ENCODE measurements around the gene SNAPC4. TPM values are rescaled to one million over a fixed set of nuclear protein-coding genes. Genes with fewer than 3 reads are reported as not detected.

The SNAPC4 gene
- total and polyA plus RNA-seq, 9 donors: 3.7 to 9.6 (median 8.7) TPM

GRCh38 chr9:136403538-136403914 is 3.6 kb upstream of the SNAPC4 start:
- H3K4me1 ChIP-seq (ENCODE audit: insufficient read depth): peaks cover 13% of the 10 kb centered on the region
- H3K27me3 ChIP-seq: no peaks in the 10 kb centered on the region
- H3K4me3 ChIP-seq: no peak overlapping the region
- no peak for DNase-seq
- intact Hi-C loops (cut with DNase I): loop anchor here in 1 of 4 donors (5.0 kb wide), 1 partner anchor 91 kb away; no protein-coding TSS in a partner anchor
- no peaks in the 10 kb centered on the region for H3K9me3 ChIP-seq
- TF ChIP-seq EP300 (IDR thresholded peaks at IDR 0.05): no peak
- no peak for TF ChIP-seq POLR2A (IDR thresholded peaks at IDR 0.05)
- no peak for TF ChIP-seq CTCF (IDR thresholded peaks at IDR 0.05)
- no peaks in the 10 kb centered on the region for H3K36me3 ChIP-seq
- 85 to 89% (median 87%) methylated on average over 5 of the region's 5 CpGs for WGBS, 3 donors
- no peak overlapping the region for H3K27ac ChIP-seq

- intact Hi-C loops (cut with DNase I): loop anchor here in 1 of 4 donors (5.0 kb wide), 1 partner anchor 90 kb away; no protein-coding TSS in a partner anchor
- WGBS, 3 donors: 48 to 52% (median 51%) methylated on average over 13 of the region's 13 CpGs
- H3K36me3 ChIP-seq: no peaks in the 10 kb centered on the region
Measured at GRCh38 chr9:136402067-136402466, 2.1 kb upstream of the SNAPC4 start.

GRCh38 chr9:136401173-136401922 is 1.4 kb upstream of the SNAPC4 start:
- TF ChIP-seq CTCF (IDR thresholded peaks at IDR 0.05) (no peak), EP300 (IDR thresholded peaks at IDR 0.05) (no peak), POLR2A (IDR thresholded peaks at IDR 0.05) (no peak)
- Histone ChIP-seq H3K27me3 (no peaks in the 10 kb centered on the region), H3K36me3 (no peaks in the 10 kb centered on the region), H3K4me1 (ENCODE audit: insufficient read depth) (peaks cover 13% of the 10 kb centered on the region), H3K4me3 (no peak overlapping the region), H3K9me3 (no peaks in the 10 kb centered on the region), H3K27ac (no peak overlapping the region)
- intact Hi-C loops (cut with DNase I): loop anchor here in 2 of 4 donors (2.0 to 5.0 kb wide), 2 partner anchors 89 to 91 kb away; no protein-coding TSS in a partner anchor
- WGBS, 3 donors: 85 to 89% (median 88%) methylated on average over 18 of the region's 18 CpGs
- DNase-seq: no peak

More at GRCh38 chr9:136402067-136402466, 2.1 kb upstream of the SNAPC4 start:
- H3K4me1 ChIP-seq (ENCODE audit: insufficient read depth): peaks cover 13% of the 10 kb centered on the region
- H3K4me3 ChIP-seq: no peak overlapping the region
- no peak for DNase-seq
- no peaks in the 10 kb centered on the region for H3K9me3 ChIP-seq
- no peak for TF ChIP-seq POLR2A (IDR thresholded peaks at IDR 0.05)
- no peak for TF ChIP-seq CTCF (IDR thresholded peaks at IDR 0.05)
- TF ChIP-seq EP300 (IDR thresholded peaks at IDR 0.05): no peak
- no peak overlapping the region for H3K27ac ChIP-seq
- H3K27me3 ChIP-seq: no peaks in the 10 kb centered on the region

- WGBS, 3 donors: 0 to 1% (median 0%) methylated on average over 31 to 67 of the region's 67 CpGs
- no peak for TF ChIP-seq CTCF (IDR thresholded peaks at IDR 0.05)
- TF ChIP-seq POLR2A (IDR thresholded peaks at IDR 0.05): no peak
- TF ChIP-seq EP300 (IDR thresholded peaks at IDR 0.05): no peak
- DNase-seq: peak in 2 of 5 donors; percentile 29 to 43
- intact Hi-C loops (cut with DNase I): loop anchor here in 2 of 4 donors (2.0 to 5.0 kb wide), 2 partner anchors 87 to 89 kb away; no protein-coding TSS in a partner anchor
- peaks cover 13% of the 10 kb centered on the region for H3K4me1 ChIP-seq (ENCODE audit: insufficient read depth)
- no peaks in the 10 kb centered on the region for H3K27me3 ChIP-seq
- H3K36me3 ChIP-seq: no peaks in the 10 kb centered on the region
- H3K4me3 ChIP-seq: peak overlapping the region; percentile 89
- H3K27ac ChIP-seq: no peak overlapping the region
- no peaks in the 10 kb centered on the region for H3K9me3 ChIP-seq
Measured at GRCh38 chr9:136399176-136400037, 563 bp downstream of the SNAPC4 start.

Data from ovary (tissue), 9 donors.